GM21423 (cell line): ENCODE results near the gene HDGFL1.

Experiments used
- ATAC-seq: cut with Tn5 transposase; IDR thresholded peaks from one replicate; pipeline ENCODE4 v1.9.1; 2021; ENCODE audit warnings: mild to moderate bottlenecking, moderate library complexity; ENCODE audit not compliant: unreplicated experiment

Gene HDGFL1

GRCh38 chr6:22569281-22570184, at the start of gene HDGFL1:
TSS of gene HDGFL1 (plus strand) at chr6:22569566. CDS start at chr6:22569576, 10 bp downstream.
- ATAC-seq: no peak

- no peak for ATAC-seq
These were observed 48.3 kb upstream of the HDGFL1 start for GRCh38 chr6:22521035-22521434.

GRCh38 chr6:22526736-22527135, 42.6 kb upstream of the HDGFL1 start:
- ATAC-seq: no peak

- no peak for ATAC-seq
These were observed 39.5 kb upstream of the HDGFL1 start for GRCh38 chr6:22529866-22530265.

- ATAC-seq: no peak
These were observed 38.9 kb upstream of the HDGFL1 start for GRCh38 chr6:22530506-22530905.

GRCh38 chr6:22536122-22536521, 33.2 kb upstream of the HDGFL1 start:
- ATAC-seq: no peak

- no peak for ATAC-seq
These were observed 24.9 kb upstream of the HDGFL1 start for GRCh38 chr6:22544476-22544875.

- ATAC-seq: no peak
These were observed 24.3 kb upstream of the HDGFL1 start for GRCh38 chr6:22545051-22545450.

GRCh38 chr6:22546236-22546635, 23.1 kb upstream of the HDGFL1 start:
- no peak for ATAC-seq

GRCh38 chr6:22550971-22551670, 18.2 kb upstream of the HDGFL1 start:
- ATAC-seq: no peak

- no peak for ATAC-seq
These were observed 13.1 kb upstream of the HDGFL1 start for GRCh38 chr6:22556266-22556665.

GRCh38 chr6:22557007-22557406, 12.4 kb upstream of the HDGFL1 start:
- no peak for ATAC-seq

- no peak for ATAC-seq
These were observed 11.0 kb upstream of the HDGFL1 start for GRCh38 chr6:22558288-22558882.

GRCh38 chr6:22568854-22569253, 512 bp upstream of the HDGFL1 start:
- ATAC-seq: no peak

- no peak for ATAC-seq
These were observed 802 bp downstream of the HDGFL1 start for GRCh38 chr6:22570185-22570551.

- no peak for ATAC-seq
These were observed 5.8 kb downstream of the HDGFL1 start for GRCh38 chr6:22575190-22575589.

- no peak for ATAC-seq
These were observed 10.1 kb downstream of the HDGFL1 start for GRCh38 chr6:22579439-22579838.

- ATAC-seq: no peak
These were observed 11.0 kb downstream of the HDGFL1 start for GRCh38 chr6:22580337-22580736.

GRCh38 chr6:22582417-22583205, 13.2 kb downstream of the HDGFL1 start:
- no peak for ATAC-seq

- ATAC-seq: no peak
These were observed 13.9 kb downstream of the HDGFL1 start for GRCh38 chr6:22583230-22583629.

- ATAC-seq: no peak
These were observed 14.6 kb downstream of the HDGFL1 start for GRCh38 chr6:22583927-22584326.
